GM19452 (cell line): ENCODE measurements around the gene FOXC2.

Experiments
- ATAC-seq: cut with Tn5 transposase; IDR thresholded peaks from one replicate; pipeline ENCODE4 v1.9.1; 2021; ENCODE audit not compliant: unreplicated experiment

The FOXC2 gene

GRCh38 chr16:86532526-86532815 is 34.2 kb upstream of the FOXC2 start:
- ATAC-seq = no peak

GRCh38 chr16:86533076-86533475 is 33.6 kb upstream of the FOXC2 start:
- ATAC-seq = no peak

GRCh38 chr16:86533767-86534351 is 32.8 kb upstream of the FOXC2 start:
- ATAC-seq = no peak

GRCh38 chr16:86534779-86535615 is 31.6 kb upstream of the FOXC2 start:
- no peak for ATAC-seq

- ATAC-seq = no peak
Measured at GRCh38 chr16:86536621-86537020, 30.0 kb upstream of the FOXC2 start.

- ATAC-seq = no peak
Measured at GRCh38 chr16:86537486-86537885, 29.1 kb upstream of the FOXC2 start.

- ATAC-seq = no peak
Measured at GRCh38 chr16:86538196-86538780, 28.3 kb upstream of the FOXC2 start.

- ATAC-seq = no peak
Measured at GRCh38 chr16:86540894-86541293, 25.7 kb upstream of the FOXC2 start.

- no peak for ATAC-seq
Measured at GRCh38 chr16:86541560-86541959, 25.1 kb upstream of the FOXC2 start.

- ATAC-seq = no peak
Measured at GRCh38 chr16:86542756-86543750, 23.6 kb upstream of the FOXC2 start.

GRCh38 chr16:86545481-86545880 is 21.1 kb upstream of the FOXC2 start:
- ATAC-seq = no peak

- no peak for ATAC-seq
Measured at GRCh38 chr16:86545954-86546637, 20.5 kb upstream of the FOXC2 start.

GRCh38 chr16:86546638-86547013 is 20.0 kb upstream of the FOXC2 start:
- ATAC-seq = no peak

GRCh38 chr16:86547286-86547685 is 19.3 kb upstream of the FOXC2 start:
- ATAC-seq = no peak

GRCh38 chr16:86549076-86549892 is 17.3 kb upstream of the FOXC2 start:
- ATAC-seq = no peak

GRCh38 chr16:86549893-86550190 is 16.8 kb upstream of the FOXC2 start:
- ATAC-seq = no peak

GRCh38 chr16:86550281-86550680 is 16.3 kb upstream of the FOXC2 start:
- no peak for ATAC-seq

GRCh38 chr16:86553356-86553755 is 13.3 kb upstream of the FOXC2 start:
- ATAC-seq = no peak

- no peak for ATAC-seq
Measured at GRCh38 chr16:86554599-86554916, 12.1 kb upstream of the FOXC2 start.
